Measurements from ENCODE around the gene ST7. TPM values are rescaled to one million over a fixed set of nuclear protein-coding genes. Genes with fewer than 3 reads are reported as not detected.

ST7 gene
- total RNA-seq, 2 experiments from 2014 or later: 5.9 to 9.2 TPM

DNA sequence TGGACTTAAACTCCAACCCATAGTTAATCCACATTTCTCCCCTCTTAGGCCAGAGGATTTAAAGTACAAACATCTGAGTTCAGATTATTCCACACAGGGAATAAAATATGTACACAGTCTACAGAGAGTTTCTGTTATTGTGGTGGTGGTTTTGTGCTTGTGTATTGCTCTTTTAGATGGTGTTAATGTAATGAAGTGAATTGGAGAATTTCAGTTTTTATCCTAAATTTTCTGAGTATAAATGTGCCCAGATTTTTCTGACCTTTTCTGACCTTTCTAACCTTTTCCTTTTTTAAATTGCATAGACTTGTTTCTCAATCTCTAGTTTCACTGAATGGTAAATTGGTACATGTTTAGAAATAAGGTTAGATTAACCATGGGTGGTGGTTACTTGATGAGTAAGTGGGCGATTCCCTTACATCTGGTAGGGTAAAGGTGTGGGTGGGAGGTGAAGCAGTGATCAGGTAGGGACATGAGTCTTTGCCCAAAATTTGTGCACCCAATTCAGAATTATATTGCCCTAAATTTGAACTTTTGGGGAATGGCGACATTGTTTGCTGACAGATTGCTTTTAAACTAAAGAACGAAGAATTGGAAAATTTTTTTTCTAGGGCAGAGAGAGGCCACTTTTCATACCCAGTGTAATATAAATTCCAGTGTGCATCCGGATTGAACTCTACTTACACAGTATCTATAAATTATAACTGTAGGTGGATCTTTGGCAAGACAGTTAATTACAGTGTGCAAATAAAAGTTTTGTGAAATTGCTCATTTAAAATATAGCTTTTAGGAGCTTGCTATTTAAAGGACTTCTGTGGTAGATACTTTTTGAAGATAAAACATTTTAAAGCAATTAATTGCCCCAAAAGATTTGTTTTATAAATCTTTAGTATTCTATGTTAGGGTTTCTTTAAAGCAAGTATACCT lies 62.2 kb downstream of the ST7 start:
- TF ChIP-seq, protein P1, sequence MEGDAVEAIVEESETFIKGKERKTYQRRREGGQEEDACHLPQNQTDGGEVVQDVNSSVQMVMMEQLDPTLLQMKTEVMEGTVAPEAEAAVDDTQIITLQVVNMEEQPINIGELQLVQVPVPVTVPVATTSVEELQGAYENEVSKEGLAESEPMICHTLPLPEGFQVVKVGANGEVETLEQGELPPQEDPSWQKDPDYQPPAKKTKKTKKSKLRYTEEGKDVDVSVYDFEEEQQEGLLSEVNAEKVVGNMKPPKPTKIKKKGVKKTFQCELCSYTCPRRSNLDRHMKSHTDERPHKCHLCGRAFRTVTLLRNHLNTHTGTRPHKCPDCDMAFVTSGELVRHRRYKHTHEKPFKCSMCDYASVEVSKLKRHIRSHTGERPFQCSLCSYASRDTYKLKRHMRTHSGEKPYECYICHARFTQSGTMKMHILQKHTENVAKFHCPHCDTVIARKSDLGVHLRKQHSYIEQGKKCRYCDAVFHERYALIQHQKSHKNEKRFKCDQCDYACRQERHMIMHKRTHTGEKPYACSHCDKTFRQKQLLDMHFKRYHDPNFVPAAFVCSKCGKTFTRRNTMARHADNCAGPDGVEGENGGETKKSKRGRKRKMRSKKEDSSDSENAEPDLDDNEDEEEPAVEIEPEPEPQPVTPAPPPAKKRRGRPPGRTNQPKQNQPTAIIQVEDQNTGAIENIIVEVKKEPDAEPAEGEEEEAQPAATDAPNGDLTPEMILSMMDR (IDR thresholded peaks at IDR 0.05): no peak
- Mint-ChIP-seq H3K4me1 (ENCODE audit: low read depth) (peaks cover 54% of the 10 kb centered on the region), H3K9me3 (no peaks in the 10 kb centered on the region), H3K27me3 (peaks cover 2% of the 10 kb centered on the region), H3K27ac (peak overlapping the region; percentile 60), H3K4me3 (peak overlapping the region; percentile 7), H3K36me3 (ENCODE audit: low read depth) (peaks cover 3% of the 10 kb centered on the region)
- ATAC-seq: peak; percentile 40
- POLR2A ChIA-PET: no interaction called here
- CTCF ChIA-PET: no interaction called here
- intact Hi-C loops (cut with micrococcal nuclease): no loop called here
- DNase-seq: peak; percentile 25

DNA sequence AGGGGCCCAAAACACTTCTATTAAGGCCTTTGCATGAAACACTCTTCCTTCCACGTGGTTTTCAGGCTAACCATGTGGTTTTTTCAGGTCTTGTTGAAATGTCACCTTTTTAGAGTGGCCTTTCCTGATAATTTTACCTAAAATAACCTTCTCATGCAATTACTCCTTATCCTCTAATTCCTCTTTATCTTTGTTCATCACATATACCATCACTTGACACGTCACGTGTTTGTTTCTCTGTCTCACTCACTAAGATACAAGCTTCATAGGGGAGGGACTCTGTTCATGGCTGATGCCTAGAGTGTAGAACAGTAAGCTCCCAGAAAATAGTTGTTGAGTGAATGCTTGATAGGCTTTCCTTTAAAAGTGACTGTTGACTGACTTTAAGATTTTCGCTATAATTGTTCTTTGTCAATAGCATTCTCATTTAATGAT lies 63.7 kb downstream of the ST7 start:
- no peak for ATAC-seq
- H3K36me3 Mint-ChIP-seq (ENCODE audit: low read depth): peaks cover 3% of the 10 kb centered on the region
- no peak overlapping the region for H3K4me3 Mint-ChIP-seq
- intact Hi-C loops (cut with micrococcal nuclease): no loop called here
- ChIA-PET POLR2A (no interaction called here), CTCF (interaction anchor here (0.9 to 1.0 kb wide), 2 partner anchors 29 to 110 kb away, joined by 3 to 4 read pairs; no protein-coding TSS in a partner anchor)
- TF ChIP-seq, protein P1 (IDR thresholded peaks at IDR 0.05): no peak
- H3K27me3 Mint-ChIP-seq: peaks cover 2% of the 10 kb centered on the region
- peak overlapping the region; percentile 30 for H3K27ac Mint-ChIP-seq
- no peaks in the 10 kb centered on the region for H3K9me3 Mint-ChIP-seq
- DNase-seq: no peak
- H3K4me1 Mint-ChIP-seq (ENCODE audit: low read depth): peaks cover 39% of the 10 kb centered on the region

DNA sequence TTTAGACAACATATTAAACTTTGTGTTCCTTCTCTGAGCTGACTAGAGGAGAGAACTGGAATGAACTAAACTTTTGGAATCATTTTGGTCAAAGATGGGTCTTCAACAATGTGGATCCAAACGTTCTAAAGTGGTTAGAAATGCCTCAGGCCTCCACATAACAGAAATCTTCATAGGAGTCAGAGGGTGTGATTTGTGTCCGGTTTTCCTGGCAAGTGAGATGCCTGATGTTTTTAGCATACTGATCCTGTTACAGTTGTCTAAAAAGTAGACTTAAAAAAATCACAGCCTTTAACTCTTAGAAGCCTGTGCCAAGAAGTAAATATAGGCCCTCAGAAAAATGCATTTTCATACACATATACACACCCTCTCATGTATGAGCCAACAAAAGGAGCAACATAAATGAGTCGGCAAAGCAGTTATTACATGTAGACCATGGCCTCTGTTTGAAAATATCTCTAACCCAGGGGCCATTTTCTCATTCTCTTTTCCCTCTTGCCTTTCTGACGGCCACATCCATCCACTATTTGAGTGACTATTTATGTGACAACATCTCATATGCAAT lies 64.5 kb downstream of the ST7 start:
- CTCF ChIA-PET: interaction anchor here (0.9 to 1.0 kb wide), 2 partner anchors 29 to 110 kb away, joined by 3 to 4 read pairs; no protein-coding TSS in a partner anchor
- TF ChIP-seq, protein P1 (IDR thresholded peaks at IDR 0.05): no peak
- H3K27ac Mint-ChIP-seq: no peak overlapping the region

DNA sequence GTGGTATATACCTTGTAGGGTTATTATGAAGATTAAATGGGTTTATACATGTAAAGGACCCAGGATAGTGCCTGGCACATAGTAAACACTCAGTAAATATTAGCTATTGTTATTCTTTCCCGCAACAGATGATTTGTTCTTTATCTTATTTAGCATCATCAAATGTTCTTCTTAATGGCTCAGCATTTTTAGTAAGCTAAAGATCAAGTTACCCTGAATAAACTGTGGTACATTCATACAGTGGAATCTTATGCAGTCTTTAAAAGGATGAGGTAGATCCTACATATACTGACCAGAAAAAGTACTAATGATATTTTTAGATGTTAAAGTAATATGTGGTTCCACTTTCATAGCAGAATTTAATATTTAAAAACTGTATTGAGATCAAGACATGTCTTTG lies 65.4 kb downstream of the ST7 start:
- CTCF ChIA-PET: interaction anchor here (1.4 to 2.5 kb wide), 2 partner anchors 17 to 30 kb away, joined by 4 to 8 read pairs; no protein-coding TSS in a partner anchor
- no peak overlapping the region for H3K27ac Mint-ChIP-seq
- H3K36me3 Mint-ChIP-seq (ENCODE audit: low read depth): peaks cover 3% of the 10 kb centered on the region
- peaks cover 2% of the 10 kb centered on the region for H3K27me3 Mint-ChIP-seq
- H3K4me3 Mint-ChIP-seq: no peak overlapping the region
- intact Hi-C loops (cut with micrococcal nuclease): no loop called here
- POLR2A ChIA-PET: no interaction called here
- ATAC-seq: no peak
- TF ChIP-seq, protein P1 (IDR thresholded peaks at IDR 0.05): no peak
- no peaks in the 10 kb centered on the region for H3K9me3 Mint-ChIP-seq
- no peak for DNase-seq
- H3K4me1 Mint-ChIP-seq (ENCODE audit: low read depth): peaks cover 41% of the 10 kb centered on the region

More for the DNA sequence above, 64.5 kb downstream of the ST7 start:
- ATAC-seq (no peak), DNase-seq (no peak)
- POLR2A ChIA-PET: no interaction called here
- no peaks in the 10 kb centered on the region for H3K9me3 Mint-ChIP-seq
- H3K4me3 Mint-ChIP-seq: no peak overlapping the region
- peaks cover 2% of the 10 kb centered on the region for H3K27me3 Mint-ChIP-seq
- intact Hi-C loops (cut with micrococcal nuclease): no loop called here
- peaks cover 35% of the 10 kb centered on the region for H3K4me1 Mint-ChIP-seq (ENCODE audit: low read depth)
- H3K36me3 Mint-ChIP-seq (ENCODE audit: low read depth): peaks cover 3% of the 10 kb centered on the region

DNA sequence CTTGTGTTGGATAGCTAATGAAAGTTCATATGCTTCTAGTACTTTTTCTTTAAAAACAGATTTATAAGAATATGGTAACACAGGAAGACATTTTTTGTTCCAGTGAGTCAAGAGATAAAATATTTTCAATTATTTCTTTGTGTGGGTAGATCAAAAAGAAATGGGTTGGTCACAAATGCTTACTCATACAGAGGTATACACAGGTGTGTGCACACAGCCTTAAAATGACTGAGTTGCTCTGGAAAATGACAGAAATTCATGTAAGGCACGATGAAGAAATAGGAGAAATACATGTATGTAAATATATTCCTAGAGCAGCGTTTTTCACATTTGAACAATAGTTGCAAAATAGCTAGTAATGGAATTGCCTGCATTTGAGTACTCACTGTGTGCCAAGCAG lies 66.0 kb downstream of the ST7 start:
- POLR2A ChIA-PET: no interaction called here
- intact Hi-C loops (cut with micrococcal nuclease): no loop called here
- peaks cover 3% of the 10 kb centered on the region for H3K36me3 Mint-ChIP-seq (ENCODE audit: low read depth)

More for the DNA sequence above, 66.0 kb downstream of the ST7 start:
- Mint-ChIP-seq H3K4me3 (no peak overlapping the region), H3K27me3 (no peaks in the 10 kb centered on the region), H3K9me3 (no peaks in the 10 kb centered on the region), H3K27ac (no peak overlapping the region), H3K4me1 (ENCODE audit: low read depth) (peaks cover 40% of the 10 kb centered on the region)
- DNase-seq (no peak), ATAC-seq (no peak)
- TF ChIP-seq, protein P1 (IDR thresholded peaks at IDR 0.05): no peak
- CTCF ChIA-PET: interaction anchor here (1.4 to 2.5 kb wide), 2 partner anchors 16 to 31 kb away, joined by 4 to 8 read pairs; no protein-coding TSS in a partner anchor
